Ishikawa (cell line): ENCODE results near the gene MYO5A.

ENCODE experiments used
- EP300 ChIP-seq: IDR thresholded peaks from 2 replicates; pipeline ENCODE4 v1.6.1; 2012; ENCODE audit warnings: borderline replicate concordance
- FOXM1 ChIP-seq: IDR thresholded peaks from 2 replicates; pipeline ENCODE4 v1.6.1; 2012; ENCODE audit warnings: low read depth, borderline replicate concordance
- RAD21 ChIP-seq: IDR thresholded peaks from 2 replicates; pipeline ENCODE4 v1.6.1; 2012; ENCODE audit warnings: low read depth
- TAF1 ChIP-seq: IDR thresholded peaks from 2 replicates; pipeline ENCODE4 v1.6.1; 2012; ENCODE audit warnings: low read depth, mild to moderate bottlenecking
- TEAD4 ChIP-seq: IDR thresholded peaks from 2 replicates; pipeline ENCODE4 v1.6.1; 2012
- YY1 ChIP-seq: IDR thresholded peaks from 2 replicates; pipeline ENCODE4 v1.6.1; 2012; ENCODE audit warnings: low read depth
- TF ChIP-seq, protein P1 (sequence below): IDR thresholded peaks from 2 replicates; pipeline ENCODE4 v1.6.1; 2012; ENCODE audit warnings: low read depth, mild to moderate bottlenecking

- no peak for TF ChIP-seq TEAD4
- TF ChIP-seq RAD21 = no peak
- TF ChIP-seq, protein P1, sequence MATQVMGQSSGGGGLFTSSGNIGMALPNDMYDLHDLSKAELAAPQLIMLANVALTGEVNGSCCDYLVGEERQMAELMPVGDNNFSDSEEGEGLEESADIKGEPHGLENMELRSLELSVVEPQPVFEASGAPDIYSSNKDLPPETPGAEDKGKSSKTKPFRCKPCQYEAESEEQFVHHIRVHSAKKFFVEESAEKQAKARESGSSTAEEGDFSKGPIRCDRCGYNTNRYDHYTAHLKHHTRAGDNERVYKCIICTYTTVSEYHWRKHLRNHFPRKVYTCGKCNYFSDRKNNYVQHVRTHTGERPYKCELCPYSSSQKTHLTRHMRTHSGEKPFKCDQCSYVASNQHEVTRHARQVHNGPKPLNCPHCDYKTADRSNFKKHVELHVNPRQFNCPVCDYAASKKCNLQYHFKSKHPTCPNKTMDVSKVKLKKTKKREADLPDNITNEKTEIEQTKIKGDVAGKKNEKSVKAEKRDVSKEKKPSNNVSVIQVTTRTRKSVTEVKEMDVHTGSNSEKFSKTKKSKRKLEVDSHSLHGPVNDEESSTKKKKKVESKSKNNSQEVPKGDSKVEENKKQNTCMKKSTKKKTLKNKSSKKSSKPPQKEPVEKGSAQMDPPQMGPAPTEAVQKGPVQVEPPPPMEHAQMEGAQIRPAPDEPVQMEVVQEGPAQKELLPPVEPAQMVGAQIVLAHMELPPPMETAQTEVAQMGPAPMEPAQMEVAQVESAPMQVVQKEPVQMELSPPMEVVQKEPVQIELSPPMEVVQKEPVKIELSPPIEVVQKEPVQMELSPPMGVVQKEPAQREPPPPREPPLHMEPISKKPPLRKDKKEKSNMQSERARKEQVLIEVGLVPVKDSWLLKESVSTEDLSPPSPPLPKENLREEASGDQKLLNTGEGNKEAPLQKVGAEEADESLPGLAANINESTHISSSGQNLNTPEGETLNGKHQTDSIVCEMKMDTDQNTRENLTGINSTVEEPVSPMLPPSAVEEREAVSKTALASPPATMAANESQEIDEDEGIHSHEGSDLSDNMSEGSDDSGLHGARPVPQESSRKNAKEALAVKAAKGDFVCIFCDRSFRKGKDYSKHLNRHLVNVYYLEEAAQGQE = no peak
- no peak for TF ChIP-seq YY1
- no peak for TF ChIP-seq EP300
- no peak for TF ChIP-seq TAF1
- no peak for TF ChIP-seq FOXM1
Observed at GRCh38 chr15:52440946-52441345, 87.7 kb downstream of the MYO5A start.
